ELR (cell line): ENCODE data around the gene CRLF2.
"Not testable (repeated sequence)": the region's sequence is repeated elsewhere in the genome, so short reads cannot be mapped to it uniquely, and the experiment has no call there.

ENCODE experiments used
- DNase-seq: peaks from one replicate; pipeline ENCODE4 v3.0.0-alpha.2; 2015; ENCODE audit warnings: low read depth

CRLF2 gene

GRCh38 chrX:1212532-1212931 lies at the start of gene CRLF2:
CRLF2 (minus strand) TSS chrX:1212649; CDS start chrX:1212634, 15 bp downstream.
- peak; percentile 36 for DNase-seq

GRCh38 chrX:1261771-1262170 lies 49.3 kb upstream of the CRLF2 start:
- not testable (repeated sequence) for DNase-seq

GRCh38 chrX:1261285-1261684 lies 48.8 kb upstream of the CRLF2 start:
- no peak for DNase-seq

- DNase-seq = no peak
Observed at GRCh38 chrX:1252861-1253260, 40.4 kb upstream of the CRLF2 start.

- DNase-seq = peak; percentile 20
Observed at GRCh38 chrX:1249101-1249887, 36.8 kb upstream of the CRLF2 start.

GRCh38 chrX:1248331-1249061 lies 36.0 kb upstream of the CRLF2 start:
- DNase-seq = peak; percentile 2

- DNase-seq = peak; percentile 51
Observed at GRCh38 chrX:1246816-1247215, 34.4 kb upstream of the CRLF2 start.

GRCh38 chrX:1244164-1245076 lies 32.0 kb upstream of the CRLF2 start:
- no peak for DNase-seq

GRCh38 chrX:1242891-1243402 lies 30.5 kb upstream of the CRLF2 start:
- DNase-seq = peak; percentile 16

GRCh38 chrX:1240551-1240950 lies 28.1 kb upstream of the CRLF2 start:
- not testable (repeated sequence) for DNase-seq

- DNase-seq = no peak
Observed at GRCh38 chrX:1239681-1240142, 27.3 kb upstream of the CRLF2 start.

GRCh38 chrX:1231850-1232465 lies 19.5 kb upstream of the CRLF2 start:
- no peak for DNase-seq

GRCh38 chrX:1228101-1228500 lies 15.7 kb upstream of the CRLF2 start:
- not testable (repeated sequence) for DNase-seq

- DNase-seq = no peak
Observed at GRCh38 chrX:1226249-1226648, 13.8 kb upstream of the CRLF2 start.

GRCh38 chrX:1224954-1225353 lies 12.5 kb upstream of the CRLF2 start:
- no peak for DNase-seq

- DNase-seq = no peak
Observed at GRCh38 chrX:1223242-1223600, 10.8 kb upstream of the CRLF2 start.

- DNase-seq = peak; percentile 53
Observed at GRCh38 chrX:1222531-1223241, 10.2 kb upstream of the CRLF2 start.

- no peak for DNase-seq
Observed at GRCh38 chrX:1221296-1221845, 8.9 kb upstream of the CRLF2 start.

- DNase-seq = no peak
Observed at GRCh38 chrX:1218286-1218685, 5.8 kb upstream of the CRLF2 start.

- no peak for DNase-seq
Observed at GRCh38 chrX:1215123-1215823, 2.8 kb upstream of the CRLF2 start.
